Erythroblast (primary cell): ENCODE results near the gene ANO4.

Source experiments
- GATA1 ChIP-seq: IDR thresholded peaks from 2 replicates; pipeline ENCODE4 v1.6.1; 2011; ENCODE audit warnings: low read depth, mild to moderate bottlenecking, control low read depth, low read length, moderate library complexity
- POLR2A ChIP-seq: IDR thresholded peaks from 2 replicates; pipeline ENCODE4 v1.6.1; 2011; ENCODE audit warnings: mild to moderate bottlenecking, low read length

- TF ChIP-seq POLR2A (no peak), GATA1 (no peak)
Observed at GRCh38 chr12:100993916-100994450, 199.4 kb downstream of the ANO4 start.
